HG03378 (cell line): ENCODE data around the gene NLRC5.
"Not testable (repeated sequence)": the region's sequence is repeated elsewhere in the genome, so short reads cannot be mapped to it uniquely, and the experiment has no call there.

ENCODE experiments used
- ATAC-seq: cut with Tn5 transposase; IDR thresholded peaks from one replicate; pipeline ENCODE4 v1.9.1; 2021; ENCODE audit warnings: mild to moderate bottlenecking, moderate library complexity; ENCODE audit not compliant: unreplicated experiment

The NLRC5 gene

GRCh38 chr16:57000271-57001025 is 11.1 kb downstream of the NLRC5 start:
- ATAC-seq, result peak; percentile 62

DNA sequence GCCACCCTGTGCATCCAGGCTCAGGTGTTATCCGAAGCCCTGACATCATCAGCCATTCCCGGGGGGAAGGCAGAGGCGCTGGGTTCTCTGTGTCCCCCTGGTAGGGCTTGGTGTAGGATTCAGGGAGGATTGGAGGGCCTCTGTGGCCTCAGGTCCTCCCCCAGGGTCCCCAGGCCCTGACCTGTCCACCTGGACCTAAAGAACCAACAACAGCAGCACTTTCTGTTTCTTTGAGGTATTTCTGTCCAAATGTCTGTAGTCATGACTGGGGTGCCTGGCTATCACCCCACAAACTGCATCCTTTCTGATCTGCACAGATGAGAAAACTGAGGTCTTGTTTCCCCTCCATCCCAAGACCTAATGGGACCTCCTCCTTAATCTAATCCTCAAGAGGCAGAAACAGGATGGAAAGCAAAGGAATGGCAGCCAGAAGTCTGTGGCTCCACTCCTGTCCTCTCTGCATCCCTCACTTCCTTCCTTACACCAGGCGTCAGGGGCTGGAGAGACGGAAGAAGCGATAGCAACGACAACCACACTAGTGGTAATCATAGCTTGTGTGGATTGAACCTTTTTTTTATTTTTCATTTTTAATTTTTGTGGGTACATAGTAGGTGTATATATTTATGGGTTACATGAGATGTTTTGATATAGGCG is 11.8 kb downstream of the NLRC5 start:
- no peak for ATAC-seq

DNA sequence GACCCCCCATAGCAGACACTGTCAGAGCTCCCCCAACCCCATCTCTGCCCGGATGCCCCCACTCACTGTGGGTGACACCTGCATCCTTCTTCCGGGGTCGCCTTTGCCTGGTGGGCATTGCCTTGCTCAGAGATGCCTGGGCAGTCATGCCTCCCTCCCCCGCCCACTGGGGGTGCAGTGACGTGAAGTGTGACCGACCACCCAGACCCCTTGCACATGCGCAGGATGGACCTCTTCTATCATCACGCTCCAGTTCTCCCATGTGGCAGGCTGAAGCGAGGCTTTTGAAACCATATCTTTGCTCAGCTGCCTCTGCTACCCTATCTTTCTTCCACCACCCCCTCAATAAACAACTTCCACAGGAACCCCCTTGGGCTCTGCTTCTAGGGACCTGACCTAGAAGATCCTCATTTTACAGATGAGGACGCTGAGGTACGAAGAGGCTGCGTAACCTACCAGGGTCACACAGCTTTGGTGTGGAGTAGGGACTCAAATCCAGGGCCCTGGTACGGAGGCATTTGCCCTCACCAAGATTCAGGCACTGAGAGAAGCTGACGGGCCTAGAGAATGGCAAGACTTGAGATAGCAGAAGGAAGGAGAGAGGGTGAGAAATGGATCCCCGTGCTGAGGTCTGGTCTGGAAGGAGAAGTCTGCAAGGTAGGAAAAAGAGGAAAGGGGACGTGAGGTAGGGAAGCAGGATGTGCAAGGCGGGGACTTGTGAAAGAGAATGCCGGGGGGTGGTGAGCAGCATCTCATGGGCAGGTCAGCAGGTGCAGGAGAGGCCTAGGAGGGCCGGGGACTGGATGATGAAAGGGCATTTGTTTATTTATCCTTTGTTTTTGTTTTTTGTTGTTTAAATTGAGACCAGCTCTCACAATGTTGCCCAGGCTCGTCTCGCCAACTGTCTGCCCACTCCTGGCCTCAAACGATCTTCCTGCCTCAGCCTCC is 14.4 kb downstream of the NLRC5 start:
- no peak for ATAC-seq

DNA sequence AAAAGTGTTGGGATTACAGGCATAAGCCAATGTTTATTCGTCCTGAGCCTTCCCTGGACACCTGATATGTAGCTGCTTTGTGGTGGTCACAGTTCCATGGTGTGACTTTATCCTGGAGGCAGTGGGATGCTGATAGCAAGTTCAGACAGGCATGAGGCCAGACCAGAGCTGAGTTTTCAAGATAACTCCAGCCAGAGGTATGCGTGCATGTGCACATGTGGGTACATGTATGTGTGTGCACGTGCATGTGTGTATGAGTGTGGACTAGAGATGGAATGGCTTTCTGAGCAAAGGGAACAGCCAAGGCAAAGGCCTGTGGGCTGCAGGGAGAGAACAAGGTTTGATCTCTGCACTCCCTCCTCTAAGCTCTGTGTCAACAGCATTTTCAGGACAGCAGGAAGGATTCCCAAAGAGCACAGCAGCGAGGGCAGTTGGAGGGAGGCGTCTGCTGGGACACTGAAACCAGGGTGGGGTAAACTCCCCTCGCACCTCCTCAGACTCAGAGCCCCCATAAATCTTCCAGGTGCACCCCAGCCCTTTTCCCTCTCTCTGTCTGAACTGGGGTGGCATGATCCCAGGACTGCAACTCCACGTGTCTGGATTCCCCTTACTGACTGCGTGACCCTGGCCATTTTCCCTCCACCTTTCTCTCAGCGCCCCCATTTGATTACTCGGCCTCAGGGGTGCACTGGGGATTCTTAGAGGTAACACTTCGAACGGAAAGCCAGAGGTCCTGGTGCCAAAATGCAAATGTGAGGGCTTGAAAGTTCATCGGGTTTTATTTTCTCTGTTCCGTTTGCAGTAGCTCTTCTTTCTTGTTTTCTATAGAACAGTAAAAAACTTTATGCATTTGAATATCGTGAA is 15.3 kb downstream of the NLRC5 start:
- no peak for ATAC-seq

- not testable (repeated sequence) for ATAC-seq
These were observed 16.2 kb downstream of the NLRC5 start for GRCh38 chr16:57005597-57005996.

DNA sequence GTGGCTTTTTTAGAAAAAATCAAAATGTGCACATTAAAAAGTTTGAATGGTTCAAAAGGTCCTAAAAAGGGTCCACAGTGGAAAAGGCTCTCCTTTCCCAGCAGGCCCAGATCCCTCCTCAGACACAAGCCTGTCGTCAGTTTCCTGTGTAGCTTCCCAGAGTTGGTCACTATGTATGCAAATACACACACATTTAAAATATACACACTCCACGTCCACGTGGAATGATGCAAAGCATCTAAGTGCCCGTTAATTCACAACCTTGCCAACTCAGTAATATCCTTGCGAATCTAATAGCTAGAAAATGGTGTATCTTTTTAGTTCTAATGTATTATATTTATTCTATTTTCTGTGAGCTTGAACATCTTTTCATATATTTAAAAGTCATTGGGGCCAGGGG is 17.7 kb downstream of the NLRC5 start:
- no peak for ATAC-seq

DNA sequence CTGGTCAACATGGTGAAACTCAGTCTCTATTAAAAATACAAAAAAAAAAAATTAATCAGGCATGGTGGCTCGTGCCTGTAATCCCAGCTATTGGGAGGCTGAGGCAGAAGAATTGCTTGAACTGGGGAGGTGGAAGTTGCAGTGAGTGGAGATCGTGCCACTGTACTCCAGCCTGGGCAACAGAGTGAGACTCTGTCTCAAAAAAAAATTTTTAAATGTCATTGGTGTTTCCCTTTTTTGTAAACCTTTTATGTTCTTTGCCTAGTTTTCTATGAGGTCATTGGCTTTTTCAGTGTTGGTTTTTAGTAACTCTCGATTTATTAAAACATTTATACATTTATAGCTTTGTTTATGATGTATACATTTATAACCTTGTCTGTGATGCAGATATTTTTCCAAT is 18.2 kb downstream of the NLRC5 start:
- ATAC-seq, result no peak

DNA sequence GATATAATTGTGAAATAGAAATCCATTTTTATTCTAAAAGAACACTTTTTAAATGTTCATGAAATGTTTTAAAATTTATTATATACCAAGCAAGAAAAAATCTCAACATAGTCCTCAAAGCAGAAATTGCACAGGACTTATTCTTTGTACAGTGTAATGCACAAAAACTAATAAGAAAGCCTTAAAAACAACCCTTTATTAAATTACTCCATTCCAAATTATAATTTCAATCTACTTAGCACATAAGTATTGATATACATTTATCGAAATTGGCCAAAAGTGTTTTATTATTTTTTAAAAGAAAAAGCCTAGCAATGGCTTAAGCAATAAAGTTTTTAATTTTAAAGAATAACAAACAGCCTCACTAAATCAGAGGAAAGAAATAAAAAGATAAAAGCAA is 19.1 kb downstream of the NLRC5 start:
- no peak for ATAC-seq

GRCh38 chr16:57009643-57010170 is 20.4 kb downstream of the NLRC5 start:
- no peak for ATAC-seq

GRCh38 chr16:57012353-57012752 is 23.0 kb downstream of the NLRC5 start:
- no peak for ATAC-seq

DNA sequence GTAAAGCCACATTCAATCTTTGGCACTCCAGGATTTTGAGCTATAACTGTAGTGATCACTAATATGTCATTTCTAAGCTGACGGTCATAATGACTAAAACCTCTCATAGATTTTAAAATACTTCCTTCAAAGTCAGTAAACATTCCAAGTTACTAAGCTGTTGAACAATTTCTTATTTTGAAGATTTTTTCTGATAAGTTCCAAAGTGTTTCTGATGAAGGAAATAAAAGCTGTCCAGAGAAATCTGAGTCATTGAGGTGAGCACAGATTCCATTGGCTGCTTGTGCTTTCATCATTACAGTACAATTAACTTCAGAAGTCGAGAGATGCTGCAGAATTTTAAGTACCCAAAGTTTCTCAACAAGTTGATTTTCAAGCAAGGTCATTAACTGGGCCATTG is 23.9 kb downstream of the NLRC5 start:
- no peak for ATAC-seq

GRCh38 chr16:57013902-57014301 is 24.5 kb downstream of the NLRC5 start:
- ATAC-seq, result no peak

DNA sequence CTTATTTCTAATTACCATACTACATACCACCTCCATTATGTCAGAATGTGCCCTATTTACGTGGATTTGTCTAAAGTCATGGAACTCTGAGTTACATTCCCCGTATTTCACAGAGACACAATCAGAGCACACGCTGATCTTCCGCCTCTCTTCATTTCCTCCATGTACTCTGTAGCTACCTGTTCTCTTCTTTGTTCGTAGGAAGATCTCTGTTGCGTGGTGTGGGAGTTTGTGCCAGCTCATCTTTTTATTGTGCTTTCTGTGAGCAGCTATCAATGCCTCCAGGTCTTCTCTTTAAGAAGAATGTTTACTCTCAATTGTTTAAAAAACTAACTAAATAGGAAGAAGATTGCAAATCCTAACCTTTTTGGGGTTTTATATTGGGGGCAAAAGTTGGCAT is 26.9 kb downstream of the NLRC5 start:
- ATAC-seq, result no peak

GRCh38 chr16:57016831-57017230 is 27.5 kb downstream of the NLRC5 start:
- ATAC-seq, result no peak

DNA sequence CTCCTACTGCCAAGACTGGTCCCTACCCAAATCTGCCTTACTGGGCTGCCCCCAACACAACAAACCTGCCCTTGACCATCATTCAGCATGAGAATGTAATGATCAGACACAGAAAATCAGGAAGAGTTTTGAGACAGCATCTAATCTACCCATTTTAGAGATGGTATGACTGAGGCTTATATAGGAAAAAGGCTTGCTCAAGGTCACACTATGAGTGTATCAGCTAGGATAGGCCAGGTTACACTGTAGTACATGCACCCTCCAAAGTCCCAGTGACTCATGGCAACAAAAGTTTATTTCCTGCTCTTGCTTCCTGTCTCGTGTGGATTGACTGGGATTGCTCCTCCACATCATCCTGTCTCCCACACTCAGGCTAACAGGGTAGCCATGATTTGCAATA is 27.9 kb downstream of the NLRC5 start:
- no peak for ATAC-seq

- no peak for ATAC-seq
These were observed 30.4 kb downstream of the NLRC5 start for GRCh38 chr16:57019746-57020145.

GRCh38 chr16:57020651-57021050 is 31.3 kb downstream of the NLRC5 start:
- ATAC-seq, result no peak

- ATAC-seq, result no peak
These were observed 32.4 kb downstream of the NLRC5 start for GRCh38 chr16:57021757-57022156.

- no peak for ATAC-seq
These were observed 33.1 kb downstream of the NLRC5 start for GRCh38 chr16:57022445-57022844.

GRCh38 chr16:57023541-57024249 is 34.3 kb downstream of the NLRC5 start:
- no peak for ATAC-seq
